ENCODE data around the gene RUNX1.

Gene RUNX1

GRCh38 chr21:34922479-34922878, 126.6 kb downstream of the RUNX1 start:
- DNase-seq, result no peak

- no peak for DNase-seq
These were observed 128.0 kb downstream of the RUNX1 start for GRCh38 chr21:34921151-34921550.

- no peak for DNase-seq
These were observed 129.7 kb downstream of the RUNX1 start for GRCh38 chr21:34919406-34919805.

- no peak for DNase-seq
These were observed 132.7 kb downstream of the RUNX1 start for GRCh38 chr21:34916446-34916845.

GRCh38 chr21:34915364-34915841, 133.7 kb downstream of the RUNX1 start:
- no peak for DNase-seq

GRCh38 chr21:34914239-34914638, 134.9 kb downstream of the RUNX1 start:
- DNase-seq, result peak; percentile 60 to 73

GRCh38 chr21:34913811-34914210, 135.3 kb downstream of the RUNX1 start:
- DNase-seq, result no peak

- DNase-seq, result no peak
These were observed 136.8 kb downstream of the RUNX1 start for GRCh38 chr21:34912022-34912945.

GRCh38 chr21:34911360-34911759, 137.7 kb downstream of the RUNX1 start:
- DNase-seq, result peak; percentile 55 to 66

GRCh38 chr21:34910396-34910795, 138.7 kb downstream of the RUNX1 start:
- no peak for DNase-seq

GRCh38 chr21:34909492-34910292, 139.4 kb downstream of the RUNX1 start:
- no peak for DNase-seq

- peak; percentile 40 to 77 for DNase-seq
These were observed 140.6 kb downstream of the RUNX1 start for GRCh38 chr21:34908419-34909055.

GRCh38 chr21:34907461-34908418, 141.4 kb downstream of the RUNX1 start:
- DNase-seq, result peak in 1 of 2 donors; percentile 16

GRCh38 chr21:34906401-34906800, 142.7 kb downstream of the RUNX1 start:
- DNase-seq, result no peak

- DNase-seq, result no peak
These were observed 143.9 kb downstream of the RUNX1 start for GRCh38 chr21:34905218-34905537.

- no peak for DNase-seq
These were observed 144.4 kb downstream of the RUNX1 start for GRCh38 chr21:34904526-34905217.

- no peak for DNase-seq
These were observed 148.7 kb downstream of the RUNX1 start for GRCh38 chr21:34900376-34900775.

- DNase-seq, result no peak
These were observed 149.3 kb downstream of the RUNX1 start for GRCh38 chr21:34899760-34900159.

GRCh38 chr21:34899302-34899701, 149.8 kb downstream of the RUNX1 start:
- no peak for DNase-seq

- DNase-seq, result no peak
These were observed 151.3 kb downstream of the RUNX1 start for GRCh38 chr21:34897828-34898227.

- no peak for DNase-seq
These were observed 154.7 kb downstream of the RUNX1 start for GRCh38 chr21:34894401-34894800.
